ENCODE measurements around the gene LIPA. TPM values are rescaled to one million over a fixed set of nuclear protein-coding genes. Genes with fewer than 3 reads are reported as not detected.

LIPA gene
- total and polyA plus RNA-seq, 4 donors, result 35.3 to 176 (median 75.9) TPM

- no peak for DNase-seq (ENCODE audit: low spot score)
- no peaks in the 10 kb centered on the region for H3K36me3 ChIP-seq (ENCODE audit: control insufficient read depth in 4 of 4, insufficient read depth in 3 of 4, low read depth in 1 of 4, low read length in 3 of 4)
- peaks cover 4 to 13% (median 7%) of the 10 kb centered on the region in 4 donors for H3K4me1 ChIP-seq (ENCODE audit: control insufficient read depth in 4 of 4, insufficient read depth in 4 of 4, low read length in 3 of 4)
- TF ChIP-seq RAD21 (IDR thresholded peaks at IDR 0.05) (peak; percentile 23 to 32), TAF1 (conservative IDR thresholded peaks at IDR 0.05) (no peak), REST (IDR thresholded peaks at IDR 0.05) (peak; percentile 41), HNF4A (conservative IDR thresholded peaks at IDR 0.05) (peak in 1 of 2 donors; percentile 29), HNF4G (IDR thresholded peaks at IDR 0.05) (no peak), JUND (IDR thresholded peaks at IDR 0.05) (peak; percentile 83 to 89), SP1 (IDR thresholded peaks at IDR 0.05) (peak; percentile 50), YY1 (IDR thresholded peaks at IDR 0.05) (peak; percentile 73), RXRA (IDR thresholded peaks at IDR 0.05) (peak; percentile 17 to 24)
- TF ChIP-seq, protein P1, sequence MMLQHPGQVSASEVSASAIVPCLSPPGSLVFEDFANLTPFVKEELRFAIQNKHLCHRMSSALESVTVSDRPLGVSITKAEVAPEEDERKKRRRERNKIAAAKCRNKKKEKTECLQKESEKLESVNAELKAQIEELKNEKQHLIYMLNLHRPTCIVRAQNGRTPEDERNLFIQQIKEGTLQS (IDR thresholded peaks at IDR 0.05), result peak; percentile 43
- no peaks in the 10 kb centered on the region for H3K27me3 ChIP-seq (ENCODE audit: control insufficient read depth in 4 of 4, insufficient read depth in 4 of 4, low read length in 3 of 4)
- H3K4me3 ChIP-seq (ENCODE audit: low read depth in 1 of 3, low read length in 3 of 3), result no peak overlapping the region
- H3K27ac ChIP-seq (ENCODE audit: low read depth in 1 of 2, low read length in 2 of 2), result peak overlapping the region; percentile 74 to 75
- H3K9ac ChIP-seq (ENCODE audit: low read depth in 1 of 2, low read length in 2 of 2), result peak overlapping the region; percentile 19 to 70
- no peaks in the 10 kb centered on the region for H3K9me3 ChIP-seq (ENCODE audit: control insufficient read depth in 4 of 4, low read length in 3 of 4)
- WGBS, result 20% methylated on average over 1 of the region's 1 CpG
These were observed 26.5 kb upstream of the LIPA start for GRCh38 chr10:89278034-89278535.

DNA sequence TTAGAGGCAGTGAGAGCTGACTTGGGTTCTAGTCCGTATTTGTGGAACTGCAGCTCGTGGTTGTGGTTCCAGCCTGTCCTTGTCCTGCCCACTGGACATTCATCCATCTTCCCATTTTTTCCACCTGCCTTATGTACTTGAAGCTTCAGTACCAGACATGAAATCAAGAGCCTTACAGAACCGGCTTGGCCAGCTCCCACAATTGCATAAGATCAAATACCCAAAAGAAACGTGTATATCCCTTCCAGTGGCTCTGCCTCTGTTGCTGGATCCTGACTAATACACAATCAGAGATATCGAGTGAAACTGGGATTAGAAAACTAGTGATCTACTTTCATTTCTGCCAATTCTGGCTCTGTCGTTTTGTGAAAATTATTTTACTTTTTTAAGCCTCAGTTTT lies 23.8 kb upstream of the LIPA start:
- H3K27ac ChIP-seq (ENCODE audit: low read depth in 1 of 2, low read length in 2 of 2), result no peak overlapping the region
- H3K9ac ChIP-seq (ENCODE audit: low read depth in 1 of 2, low read length in 2 of 2), result no peak overlapping the region
- no peak for DNase-seq (ENCODE audit: low spot score)
- H3K27me3 ChIP-seq (ENCODE audit: control insufficient read depth in 4 of 4, insufficient read depth in 4 of 4, low read length in 3 of 4), result no peaks in the 10 kb centered on the region
- H3K4me1 ChIP-seq (ENCODE audit: control insufficient read depth in 4 of 4, insufficient read depth in 4 of 4, low read length in 3 of 4), result peaks cover 6 to 22% (median 13%) of the 10 kb centered on the region in 4 donors
- no peaks in the 10 kb centered on the region for H3K36me3 ChIP-seq (ENCODE audit: control insufficient read depth in 4 of 4, insufficient read depth in 3 of 4, low read depth in 1 of 4, low read length in 3 of 4)
- WGBS, result 80% methylated on average over 6 of the region's 6 CpGs
- H3K4me3 ChIP-seq (ENCODE audit: low read depth in 1 of 3, low read length in 3 of 3), result no peak overlapping the region
- no peaks in the 10 kb centered on the region for H3K9me3 ChIP-seq (ENCODE audit: control insufficient read depth in 4 of 4, low read length in 3 of 4)
- TF ChIP-seq RAD21 (IDR thresholded peaks at IDR 0.05) (no peak), TAF1 (conservative IDR thresholded peaks at IDR 0.05) (no peak), NR2F2 (IDR thresholded peaks at IDR 0.05) (no peak), RXRA (IDR thresholded peaks at IDR 0.05) (no peak), GABPA (IDR thresholded peaks at IDR 0.05 in 1 of 2, conservative IDR thresholded peaks at IDR 0.05 in 1 of 2) (no peak), YY1 (IDR thresholded peaks at IDR 0.05) (no peak), ZBTB33 (IDR thresholded peaks at IDR 0.05) (no peak), FOXA1 (IDR thresholded peaks at IDR 0.05) (no peak), FOXA2 (IDR thresholded peaks at IDR 0.05) (no peak), HNF4G (IDR thresholded peaks at IDR 0.05) (no peak), SP1 (IDR thresholded peaks at IDR 0.05) (no peak), HNF4A (conservative IDR thresholded peaks at IDR 0.05) (no peak), EGR1 (IDR thresholded peaks at IDR 0.05; ENCODE audit: low read depth in 2 of 2) (no peak), JUND (IDR thresholded peaks at IDR 0.05) (no peak), REST (IDR thresholded peaks at IDR 0.05) (no peak), CTCF (IDR thresholded peaks at IDR 0.05; ENCODE audit: low read depth, low read length, missing input control) (no peak)
- TF ChIP-seq, protein P2, sequence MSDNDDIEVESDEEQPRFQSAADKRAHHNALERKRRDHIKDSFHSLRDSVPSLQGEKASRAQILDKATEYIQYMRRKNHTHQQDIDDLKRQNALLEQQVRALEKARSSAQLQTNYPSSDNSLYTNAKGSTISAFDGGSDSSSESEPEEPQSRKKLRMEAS (IDR thresholded peaks at IDR 0.05), result no peak
- TF ChIP-seq, protein P1 (IDR thresholded peaks at IDR 0.05), result no peak
